Fibroblast of lung (primary cell): ENCODE data around the gene PLEKHG7.

Experiments used
- CTCF ChIP-seq, 2 donors: IDR thresholded peaks in 1 of 2; conservative IDR thresholded peaks in 1 of 2; 1 replicate in 1 of 2; 2 replicates in 1 of 2; pipeline ENCODE4 v1.5.1; 2011 to 2012; ENCODE audit warnings: low read length in 2 of 2, control low read depth in 1 of 2, inconsistent platforms in 1 of 2, low read depth in 1 of 2, mild to moderate bottlenecking in 1 of 2
- EZH2 ChIP-seq: IDR thresholded peaks from 2 replicates; pipeline ENCODE4 v1.5.1; 2012; ENCODE audit warnings: low read length, control low read depth, mild to moderate bottlenecking; ENCODE audit errors: missing control alignments

DNA sequence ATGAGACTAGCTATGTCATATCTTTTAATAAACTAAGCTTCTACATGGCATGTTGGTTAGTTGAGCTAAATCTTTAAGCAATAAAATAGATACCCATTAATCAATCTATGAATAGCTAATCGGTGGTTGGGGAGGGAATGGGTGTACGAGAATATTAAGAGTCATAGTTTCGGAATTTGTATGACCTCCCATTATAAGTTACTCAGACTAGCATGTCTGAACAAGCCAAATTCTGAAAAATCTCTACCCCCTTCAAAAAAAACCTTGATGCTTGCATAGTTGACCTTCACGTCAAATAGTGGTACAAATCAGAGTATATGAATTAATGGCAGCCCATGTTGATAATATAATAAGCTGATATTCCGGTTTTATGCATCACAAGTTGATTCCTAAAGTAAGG lies 60.0 kb downstream of the PLEKHG7 start:
- TF ChIP-seq CTCF (conservative IDR thresholded peaks at IDR 0.05 in 1 of 2, IDR thresholded peaks at IDR 0.05 in 1 of 2; ENCODE audit: low read depth in 1 of 2, low read length in 2 of 2) (no peak), EZH2 (no peak)
